Thymus (tissue), 11 donors: ENCODE results near the gene CD70. TPM values are rescaled to one million over a fixed set of nuclear protein-coding genes. Genes with fewer than 3 reads are reported as not detected.
"Not testable (repeated sequence)": the region's sequence is repeated elsewhere in the genome, so short reads cannot be mapped to it uniquely, and the experiment has no call there.

Experiments
- DNase-seq, 9 donors: peaks; one replicate each; pipeline ENCODE4 v3.0.0-alpha.2; 2013; ENCODE audit warnings: low spot score in 9 of 9, low read depth in 6 of 9, missing footprints in 1 of 9
- H3K27ac ChIP-seq, 2 donors: one replicate each; pipeline ENCODE4 v1.5.1; 2013; ENCODE audit warnings: control low read depth in 1 of 2, low read depth in 1 of 2, low read length in 1 of 2, mild to moderate bottlenecking in 1 of 2, moderate library complexity in 1 of 2
- H3K27me3 ChIP-seq, 2 donors: one replicate each; pipeline ENCODE4 v1.5.1; 2013; ENCODE audit warnings: low read length in 1 of 2; ENCODE audit not compliant: control insufficient read depth in 2 of 2, insufficient read depth in 1 of 2
- H3K36me3 ChIP-seq, 2 donors: one replicate each; pipeline ENCODE4 v1.5.1; 2013; ENCODE audit warnings: low read length in 1 of 2, mild to moderate bottlenecking in 1 of 2, moderate library complexity in 1 of 2; ENCODE audit not compliant: control insufficient read depth in 2 of 2, insufficient read depth in 2 of 2
- H3K4me1 ChIP-seq, 2 donors: one replicate each; pipeline ENCODE4 v1.5.1; 2013; ENCODE audit warnings: low read length in 2 of 2; ENCODE audit not compliant: control insufficient read depth in 2 of 2, insufficient read depth in 2 of 2
- H3K4me3 ChIP-seq, 2 donors: one replicate each; pipeline ENCODE4 v1.5.1; 2013; ENCODE audit warnings: low read length in 2 of 2, control low read depth in 1 of 2, mild to moderate bottlenecking in 1 of 2
- H3K9me3 ChIP-seq, 2 donors: one replicate each; pipeline ENCODE4 v1.5.1; 2013; ENCODE audit warnings: low read length in 1 of 2, mild to moderate bottlenecking in 1 of 2; ENCODE audit not compliant: control insufficient read depth in 2 of 2, insufficient read depth in 1 of 2
- WGBS: extraction: QIAGEN DNeasy Blood & Tissue Kit; methylation state at CpG from one replicate; pipeline ENCODE4 v1.1.7; 2013; 5-methylcytosine and 5-hydroxymethylcytosine counted together
- polyA plus RNA-seq: library from polyadenylated mRNA; stranded (reverse); fragments of 200-250 nt; gene quantifications from one replicate; pipeline ENCODE4 v1.2.3, GENCODE V29; 2013
- total RNA-seq: library from RNA; stranded (reverse); fragments of 120-200 nt; gene quantifications from one replicate; pipeline ENCODE4 v1.2.4, GENCODE V29; 2013
- donor health status: healthy.

The CD70 gene
- total and polyA plus RNA-seq, 2 donors = 4.0 to 11.1 TPM

- 67% methylated on average over 2 of the region's 2 CpGs for WGBS
- H3K36me3 ChIP-seq = no peaks in the 10 kb centered on the region
Observed at GRCh38 chr19:6564393-6564792, 26.6 kb downstream of the CD70 start.

GRCh38 chr19:6562437-6562836, 28.5 kb downstream of the CD70 start:
- H3K27ac ChIP-seq, H3K27me3 ChIP-seq, H3K36me3 ChIP-seq, H3K4me1 ChIP-seq, H3K4me3 ChIP-seq, DNase-seq, H3K9me3 ChIP-seq: not testable (repeated sequence)
- WGBS = 68% methylated on average over 1 of the region's 1 CpG

More at GRCh38 chr19:6564393-6564792, 26.6 kb downstream of the CD70 start:
- Histone ChIP-seq H3K27me3 (peaks cover 0 to 2% of the 10 kb centered on the region in 2 donors), H3K27ac (no peak overlapping the region), H3K4me3 (no peak overlapping the region), H3K4me1 (no peaks in the 10 kb centered on the region), H3K9me3 (no peaks in the 10 kb centered on the region)
- DNase-seq = peak in 2 of 9 donors; percentile 20 to 44

GRCh38 chr19:6556480-6557195, 34.3 kb downstream of the CD70 start:
- H3K4me3 ChIP-seq = no peak overlapping the region
- H3K9me3 ChIP-seq = peaks cover 0 to under 1% of the 10 kb centered on the region in 2 donors
- H3K4me1 ChIP-seq = peaks cover 0 to 5% of the 10 kb centered on the region in 2 donors
- H3K27me3 ChIP-seq = peaks cover 0 to under 1% of the 10 kb centered on the region in 2 donors
- WGBS = 45% methylated on average over 11 of the region's 11 CpGs
- no peak overlapping the region for H3K27ac ChIP-seq
- peak in 1 of 9 donors; percentile 18 for DNase-seq
- H3K36me3 ChIP-seq = no peaks in the 10 kb centered on the region

- 92% methylated on average over 2 of the region's 2 CpGs for WGBS
- H3K36me3 ChIP-seq = no peaks in the 10 kb centered on the region
- H3K27me3 ChIP-seq = peaks cover 0 to 5% of the 10 kb centered on the region in 2 donors
- no peak overlapping the region for H3K4me3 ChIP-seq
- H3K4me1 ChIP-seq = peaks cover 0 to 5% of the 10 kb centered on the region in 2 donors
- no peak for DNase-seq
- peaks cover 2 to 6% of the 10 kb centered on the region in 2 donors for H3K9me3 ChIP-seq
- no peak overlapping the region for H3K27ac ChIP-seq
Observed at GRCh38 chr19:6556043-6556449, 34.9 kb downstream of the CD70 start.

- no peaks in the 10 kb centered on the region for H3K36me3 ChIP-seq
- H3K4me3 ChIP-seq = no peak overlapping the region
- 39% methylated on average over 28 of the region's 28 CpGs for WGBS
- peaks cover 2 to 10% of the 10 kb centered on the region in 2 donors for H3K9me3 ChIP-seq
- peaks cover 0 to 5% of the 10 kb centered on the region in 2 donors for H3K4me1 ChIP-seq
- peak in 1 of 9 donors; percentile 47 for DNase-seq
- no peak overlapping the region for H3K27ac ChIP-seq
- peaks cover 0 to 5% of the 10 kb centered on the region in 2 donors for H3K27me3 ChIP-seq
Observed at GRCh38 chr19:6551607-6552450, 39.1 kb downstream of the CD70 start.

- H3K27me3 ChIP-seq = peaks cover 0 to 5% of the 10 kb centered on the region in 2 donors
Observed at GRCh38 chr19:6551091-6551490, 39.9 kb downstream of the CD70 start.

GRCh38 chr19:6550679-6551078, 40.3 kb downstream of the CD70 start:
- not testable (repeated sequence) for H3K27me3 ChIP-seq, DNase-seq, H3K27ac ChIP-seq, H3K4me3 ChIP-seq, H3K4me1 ChIP-seq, H3K36me3 ChIP-seq
- H3K9me3 ChIP-seq = peaks cover 2 to 17% of the 10 kb centered on the region in 2 donors
- 94% methylated on average over 6 of the region's 6 CpGs for WGBS

More at GRCh38 chr19:6551091-6551490, 39.9 kb downstream of the CD70 start:
- H3K36me3 ChIP-seq = no peaks in the 10 kb centered on the region
- no peak for DNase-seq
- no peak overlapping the region for H3K4me3 ChIP-seq
- H3K9me3 ChIP-seq = peaks cover 2 to 14% of the 10 kb centered on the region in 2 donors
- H3K4me1 ChIP-seq = peaks cover 0 to 5% of the 10 kb centered on the region in 2 donors
- no peak overlapping the region for H3K27ac ChIP-seq
- 96% methylated on average over 3 of the region's 3 CpGs for WGBS

GRCh38 chr19:6543866-6544347, 47.0 kb downstream of the CD70 start:
- H3K36me3 ChIP-seq = no peaks in the 10 kb centered on the region
- WGBS = 77% methylated on average over 11 of the region's 11 CpGs
- H3K9me3 ChIP-seq = peaks cover 0 to 17% of the 10 kb centered on the region in 2 donors
- H3K27ac ChIP-seq = no peak overlapping the region
- H3K27me3 ChIP-seq = no peaks in the 10 kb centered on the region
- no peak overlapping the region for H3K4me3 ChIP-seq
- no peak for DNase-seq
- H3K4me1 ChIP-seq = no peaks in the 10 kb centered on the region
